Smooth muscle cell (in vitro differentiated cells): ENCODE results near the gene NR2E3. TPM values are rescaled to one million over a fixed set of nuclear protein-coding genes. Genes with fewer than 3 reads are reported as not detected.

ENCODE experiments used
- DNase-seq: peaks from one replicate; lab custom pipeline; 2025; ENCODE audit not compliant: unreplicated experiment; lab: John Stamatoyannopoulos, UW
- H2AFZ ChIP-seq: fragments of 200-600 bp; sonication (generic); 2 replicates; pipeline ENCODE4 v1.6.0; 2016; ENCODE audit warnings: antibody characterized with exemption, low read depth, mild to moderate bottlenecking
- H3F3A ChIP-seq: fragments of 200-600 bp; sonication (generic); 2 replicates; pipeline ENCODE4 v1.6.0; 2017; ENCODE audit warnings: antibody characterized with exemption, low read depth
- H3K27ac ChIP-seq: fragments of 200-600 bp; sonication (generic); 2 replicates; pipeline ENCODE4 v1.5.1; 2016; ENCODE audit warnings: low read depth, mild to moderate bottlenecking
- H3K27me3 ChIP-seq: fragments of 200-600 bp; sonication (generic); 2 replicates; pipeline ENCODE4 v1.6.1; 2016; ENCODE audit warnings: low read depth, mild to moderate bottlenecking
- H3K36me3 ChIP-seq: fragments of 200-600 bp; sonication (generic); 2 replicates; pipeline ENCODE4 v1.5.1; 2016; ENCODE audit warnings: low read depth
- H3K4me1 ChIP-seq: fragments of 200-600 bp; sonication (generic); 2 replicates; pipeline ENCODE4 v1.5.1; 2016; ENCODE audit warnings: low read depth
- H3K4me2 ChIP-seq: fragments of 200-600 bp; sonication (generic); 2 replicates; pipeline ENCODE4 v1.6.0; 2016; ENCODE audit warnings: mild to moderate bottlenecking
- H3K4me3 ChIP-seq: fragments of 200-600 bp; sonication (generic); 2 replicates; pipeline ENCODE4 v1.5.1; 2016; ENCODE audit warnings: mild to moderate bottlenecking
- H3K79me2 ChIP-seq: fragments of 200-600 bp; sonication (generic); 2 replicates; pipeline ENCODE4 v1.6.0; 2016; ENCODE audit warnings: low read depth, mild to moderate bottlenecking
- H3K9ac ChIP-seq: fragments of 200-600 bp; sonication (generic); 2 replicates; pipeline ENCODE4 v1.6.0; 2016; ENCODE audit warnings: low read depth
- H3K9me3 ChIP-seq: fragments of 200-600 bp; sonication (generic); replicated peaks from 2 replicates; pipeline ENCODE4 v1.5.1; 2016; ENCODE audit warnings: low read depth
- H4K20me1 ChIP-seq: fragments of 200-600 bp; sonication (generic); 2 replicates; pipeline ENCODE4 v1.6.0; 2016; ENCODE audit warnings: low read depth
- CTCF ChIP-seq: fragments of 200-600 bp; sonication (generic); IDR thresholded peaks from 2 replicates; pipeline ENCODE4 v1.5.1; 2017; ENCODE audit warnings: borderline replicate concordance, mild to moderate bottlenecking, antibody characterized with exemption; ENCODE audit not compliant: insufficient read depth, poor library complexity, severe bottlenecking
- WGBS: methylation state at CpG from one replicate; pipeline ENCODE4 v1.1.7; 2016; ENCODE audit warnings: low lambda C conversion rate; 5-methylcytosine and 5-hydroxymethylcytosine counted together
- polyA plus RNA-seq: library from polyadenylated mRNA; unstranded; fragments of >200 nt; fragmentation: Nextera tagmentation; extraction: Ambion mirVana; gene quantifications from 2 replicates; pipeline ENCODE4 v1.2.1, GENCODE V29; 2016
- total RNA-seq: library from RNA; depleted of rRNA; stranded (reverse); fragments of >200 nt; gene quantifications from 2 replicates; pipeline ENCODE4 v1.2.3, GENCODE V29; 2014

The NR2E3 gene
- total and polyA plus RNA-seq, 2 experiments from 2014 or later: not detected

GRCh38 chr15:71785996-71786395 is 24.4 kb upstream of the NR2E3 start:
- Histone ChIP-seq H3K79me2 (no peaks in the 10 kb centered on the region), H4K20me1 (no peaks in the 10 kb centered on the region), H2AFZ (no peak overlapping the region), H3K9me3 (no peaks in the 10 kb centered on the region), H3F3A (no peaks in the 10 kb centered on the region), H3K9ac (no peak overlapping the region), H3K27ac (no peak overlapping the region), H3K4me3 (no peak overlapping the region), H3K36me3 (no peaks in the 10 kb centered on the region), H3K4me2 (no peak overlapping the region), H3K4me1 (no peaks in the 10 kb centered on the region), H3K27me3 (no peaks in the 10 kb centered on the region)
- no peak for TF ChIP-seq CTCF
- DNase-seq: no peak
- 92% methylated on average over 2 of the region's 2 CpGs for WGBS

GRCh38 chr15:71786673-71787072 is 23.7 kb upstream of the NR2E3 start:
- H3K4me2 ChIP-seq: no peak overlapping the region
- TF ChIP-seq CTCF: no peak
- H3K9ac ChIP-seq: no peak overlapping the region
- H3K4me3 ChIP-seq: no peak overlapping the region
- no peaks in the 10 kb centered on the region for H3K9me3 ChIP-seq
- DNase-seq: no peak
- H3K4me1 ChIP-seq: no peaks in the 10 kb centered on the region
- no peaks in the 10 kb centered on the region for H4K20me1 ChIP-seq
- no peaks in the 10 kb centered on the region for H3K79me2 ChIP-seq
- H3K36me3 ChIP-seq: no peaks in the 10 kb centered on the region
- no peak overlapping the region for H2AFZ ChIP-seq
- no peaks in the 10 kb centered on the region for H3K27me3 ChIP-seq
- WGBS: 77% methylated on average over 7 of the region's 7 CpGs
- H3F3A ChIP-seq: no peaks in the 10 kb centered on the region
- no peak overlapping the region for H3K27ac ChIP-seq

GRCh38 chr15:71788646-71789579 is 21.4 kb upstream of the NR2E3 start:
- TF ChIP-seq CTCF: no peak
- DNase-seq: no peak
- Histone ChIP-seq H3K27ac (no peak overlapping the region), H3K4me1 (no peaks in the 10 kb centered on the region), H3K79me2 (no peaks in the 10 kb centered on the region), H2AFZ (no peak overlapping the region), H3K4me3 (no peak overlapping the region), H3K27me3 (no peaks in the 10 kb centered on the region), H3K9ac (no peak overlapping the region), H3K4me2 (no peak overlapping the region), H3K9me3 (no peaks in the 10 kb centered on the region), H3K36me3 (no peaks in the 10 kb centered on the region), H4K20me1 (no peaks in the 10 kb centered on the region), H3F3A (no peaks in the 10 kb centered on the region)
- 89% methylated on average over 15 of the region's 15 CpGs for WGBS
